Brain microvascular endothelial cell (primary cell): ENCODE results near the gene MFRP.

Source experiments
- DNase-seq: peaks from one replicate; pipeline ENCODE4 v3.0.0-alpha.2; 2020
- H3K27ac ChIP-seq: fragments of 250-450 bp; sonication (Bioruptor Pico); 2 replicates; pipeline ENCODE4 v1.5.1; 2020; ENCODE audit warnings: mild to moderate bottlenecking, moderate library complexity
- H3K27me3 ChIP-seq: fragments of 250-450 bp; sonication (Bioruptor Pico); replicated peaks from 2 replicates; pipeline ENCODE4 v1.5.1; 2020; ENCODE audit warnings: mild to moderate bottlenecking
- H3K36me3 ChIP-seq: fragments of 250-450 bp; sonication (Bioruptor Pico); replicated peaks from 2 replicates; pipeline ENCODE4 v1.5.1; 2020; ENCODE audit warnings: mild to moderate bottlenecking
- H3K4me3 ChIP-seq: 2 replicates; pipeline ENCODE4 v1.5.1; 2011; ENCODE audit warnings: low read depth, mild to moderate bottlenecking, control low read depth, low read length, moderate library complexity
- CTCF ChIP-seq: IDR thresholded peaks from 2 replicates; pipeline ENCODE4 v1.5.1; 2011; ENCODE audit warnings: low read depth, mild to moderate bottlenecking, moderate library complexity, low read length, control low read depth, inconsistent platforms; ENCODE audit errors: missing control alignments
- in situ Hi-C: cut with HindIII; loops from 2 replicates; pipeline ENCODE4 v1.10.0; 2017; ENCODE audit warnings: low sequenced_read_pairs, low pct_ligation_motif_present

The MFRP gene

GRCh38 chr11:119361056-119361787, 14.7 kb upstream of the MFRP start:
- H3K4me3 ChIP-seq = no peak overlapping the region
- no peak for TF ChIP-seq CTCF
- H3K27ac ChIP-seq = no peak overlapping the region
- peaks cover 20% of the 10 kb centered on the region for H3K27me3 ChIP-seq
- in situ Hi-C loops = no loop called here
- peak; percentile 70 for DNase-seq
- H3K36me3 ChIP-seq = no peaks in the 10 kb centered on the region

GRCh38 chr11:119359365-119360214, 13.1 kb upstream of the MFRP start:
- H3K27me3 ChIP-seq = peaks cover 11% of the 10 kb centered on the region
- no peak overlapping the region for H3K27ac ChIP-seq
- no peak for DNase-seq
- no peak overlapping the region for H3K4me3 ChIP-seq
- TF ChIP-seq CTCF = no peak
- H3K36me3 ChIP-seq = no peaks in the 10 kb centered on the region
- in situ Hi-C loops = no loop called here

DNA sequence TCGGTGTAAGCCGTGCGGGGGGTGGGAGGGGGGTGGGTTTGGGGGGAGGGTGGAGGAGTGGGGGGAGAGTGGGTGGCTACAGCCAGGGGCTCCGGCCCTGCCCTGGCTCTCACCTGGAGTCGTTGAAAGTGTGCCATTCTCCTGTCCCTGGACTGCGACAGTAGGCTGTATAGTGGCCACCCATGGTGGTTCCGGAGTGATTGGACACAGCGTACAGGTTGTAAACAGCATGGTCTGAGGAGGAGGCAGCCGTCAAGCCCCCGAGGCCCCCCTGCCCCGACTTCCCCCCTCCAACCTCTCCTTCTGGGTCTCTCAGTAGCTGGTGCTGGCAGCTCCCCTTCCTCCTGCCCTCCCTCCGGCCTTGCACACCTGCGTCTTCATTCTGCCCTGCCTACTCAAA, 10.6 kb upstream of the MFRP start:
- DNase-seq = no peak
- Histone ChIP-seq H3K27me3 (no peaks in the 10 kb centered on the region), H3K4me3 (peak overlapping the region; percentile 63), H3K27ac (no peak overlapping the region), H3K36me3 (no peaks in the 10 kb centered on the region)
- no peak for TF ChIP-seq CTCF
- in situ Hi-C loops = no loop called here

- in situ Hi-C loops = no loop called here
- DNase-seq = peak; percentile 66
- TF ChIP-seq CTCF = peak; percentile 83
- H3K27me3 ChIP-seq = no peaks in the 10 kb centered on the region
- no peaks in the 10 kb centered on the region for H3K36me3 ChIP-seq
- no peak overlapping the region for H3K27ac ChIP-seq
- H3K4me3 ChIP-seq = peak overlapping the region; percentile 63
These were observed 10.0 kb upstream of the MFRP start for GRCh38 chr11:119356349-119357031.

DNA sequence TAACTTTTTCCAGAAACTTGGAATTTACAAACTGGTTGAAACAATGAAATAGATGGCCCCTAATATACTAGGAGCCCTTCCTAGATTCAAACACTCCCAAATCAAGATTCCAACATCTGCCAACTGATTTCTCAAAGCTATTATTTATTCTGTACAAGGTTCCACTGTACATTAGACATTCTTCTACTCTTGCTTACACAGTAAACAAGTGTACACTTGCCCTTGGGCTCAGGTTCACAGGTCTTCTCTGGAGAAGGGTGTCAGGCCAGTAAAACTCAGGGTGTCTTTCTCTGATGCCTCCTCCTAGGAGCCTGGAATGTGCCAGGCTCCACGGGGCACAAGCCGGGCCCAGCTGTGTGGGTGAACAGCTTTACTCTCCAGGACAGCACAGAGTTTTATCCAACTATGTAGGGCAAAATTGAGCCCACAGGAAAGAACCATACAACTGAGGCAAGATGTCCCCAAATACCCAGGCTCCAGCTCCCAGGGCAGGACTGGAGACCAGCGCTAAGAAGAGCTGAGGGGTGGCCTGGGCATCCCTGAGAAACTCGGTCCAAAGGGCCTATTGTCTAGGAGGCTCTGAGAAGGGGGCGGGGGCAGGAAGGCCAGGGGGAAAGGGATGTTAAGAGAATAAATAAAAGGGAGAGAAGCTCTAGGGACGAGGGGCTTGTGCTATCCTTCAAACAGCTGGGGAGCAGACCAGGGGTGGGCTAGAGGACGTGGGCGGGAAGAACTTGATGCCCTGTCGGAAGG, 8.8 kb upstream of the MFRP start:
- TF ChIP-seq CTCF = no peak
- in situ Hi-C loops = no loop called here

More for the DNA sequence above, 8.8 kb upstream of the MFRP start:
- no peak for DNase-seq
- Histone ChIP-seq H3K27me3 (no peaks in the 10 kb centered on the region), H3K27ac (no peak overlapping the region), H3K4me3 (no peak overlapping the region), H3K36me3 (no peaks in the 10 kb centered on the region)
